GM12878 (cell line): ENCODE measurements around the gene KCNIP2.

ENCODE experiments used
- CREB1 ChIP-seq: IDR thresholded peaks from 2 replicates; pipeline ENCODE4 v1.6.1; 2012; ENCODE audit warnings: low read depth, mild to moderate bottlenecking, inconsistent platforms
- TF ChIP-seq, protein P1 (sequence below), 3 experiments: IDR thresholded peaks in 2 of 3; conservative IDR thresholded peaks in 1 of 3; 2 replicates each; pipeline ENCODE4 v1.5.1; 2011; ENCODE audit warnings: low read depth in 3 of 3, low read length in 3 of 3, mild to moderate bottlenecking in 3 of 3, control low read depth in 2 of 3, moderate library complexity in 2 of 3, inconsistent platforms in 1 of 3, mixed read lengths in 1 of 3; ENCODE audit not compliant: control insufficient read depth in 2 of 3, insufficient read depth in 1 of 3; ENCODE audit errors: extremely low read depth in 1 of 3

GRCh38 chr10:101829561-101830315, 13.9 kb downstream of the KCNIP2 start:
- TF ChIP-seq, protein P1, sequence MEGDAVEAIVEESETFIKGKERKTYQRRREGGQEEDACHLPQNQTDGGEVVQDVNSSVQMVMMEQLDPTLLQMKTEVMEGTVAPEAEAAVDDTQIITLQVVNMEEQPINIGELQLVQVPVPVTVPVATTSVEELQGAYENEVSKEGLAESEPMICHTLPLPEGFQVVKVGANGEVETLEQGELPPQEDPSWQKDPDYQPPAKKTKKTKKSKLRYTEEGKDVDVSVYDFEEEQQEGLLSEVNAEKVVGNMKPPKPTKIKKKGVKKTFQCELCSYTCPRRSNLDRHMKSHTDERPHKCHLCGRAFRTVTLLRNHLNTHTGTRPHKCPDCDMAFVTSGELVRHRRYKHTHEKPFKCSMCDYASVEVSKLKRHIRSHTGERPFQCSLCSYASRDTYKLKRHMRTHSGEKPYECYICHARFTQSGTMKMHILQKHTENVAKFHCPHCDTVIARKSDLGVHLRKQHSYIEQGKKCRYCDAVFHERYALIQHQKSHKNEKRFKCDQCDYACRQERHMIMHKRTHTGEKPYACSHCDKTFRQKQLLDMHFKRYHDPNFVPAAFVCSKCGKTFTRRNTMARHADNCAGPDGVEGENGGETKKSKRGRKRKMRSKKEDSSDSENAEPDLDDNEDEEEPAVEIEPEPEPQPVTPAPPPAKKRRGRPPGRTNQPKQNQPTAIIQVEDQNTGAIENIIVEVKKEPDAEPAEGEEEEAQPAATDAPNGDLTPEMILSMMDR (IDR thresholded peaks at IDR 0.05 in 2 of 3, conservative IDR thresholded peaks at IDR 0.05 in 1 of 3; ENCODE audit: control insufficient read depth in 2 of 3, extremely low read depth in 1 of 3, insufficient read depth in 1 of 3, low read depth in 3 of 3, low read length in 3 of 3), result no peak
- no peak for TF ChIP-seq CREB1
